ENCODE results near the gene PRDM11. TPM values are rescaled to one million over a fixed set of nuclear protein-coding genes. Genes with fewer than 3 reads are reported as not detected.

The PRDM11 gene
- total RNA-seq, 1 donor = 6.5 TPM

DNA sequence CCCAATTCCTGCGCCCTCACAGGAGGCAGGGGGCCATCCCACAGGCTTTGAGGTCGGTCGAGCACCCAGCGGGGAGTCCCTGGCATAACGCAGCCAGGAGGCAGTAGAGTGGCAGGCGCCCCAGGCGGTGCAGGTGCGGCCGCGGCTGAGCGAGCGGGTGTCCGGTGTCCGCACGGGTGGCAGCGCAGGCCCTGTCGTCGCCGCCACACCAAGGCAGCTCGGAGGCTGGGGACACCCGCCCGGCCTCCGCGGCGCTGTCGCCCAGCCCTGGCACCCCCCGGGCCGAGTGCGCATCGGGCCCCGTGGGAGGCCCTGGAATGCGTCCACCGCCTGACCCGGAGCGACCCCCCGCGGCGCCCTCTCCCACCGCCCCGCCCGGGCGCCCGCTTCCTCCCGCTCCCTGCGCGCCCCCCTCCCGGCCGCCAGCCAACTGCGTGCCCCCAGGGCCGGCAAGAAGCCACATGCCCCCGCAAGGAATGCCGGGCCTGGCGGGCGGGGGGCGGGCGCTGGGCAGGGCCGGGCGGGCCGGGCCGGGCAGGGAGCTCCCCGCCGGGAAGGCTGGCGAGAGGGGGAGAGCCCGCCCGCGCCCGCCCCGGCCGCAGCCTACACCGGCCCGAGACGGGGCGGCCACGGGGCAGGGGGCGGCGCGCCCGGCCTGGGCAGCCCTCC lies 33.9 kb downstream of the PRDM11 start:
- TF ChIP-seq, protein P1, sequence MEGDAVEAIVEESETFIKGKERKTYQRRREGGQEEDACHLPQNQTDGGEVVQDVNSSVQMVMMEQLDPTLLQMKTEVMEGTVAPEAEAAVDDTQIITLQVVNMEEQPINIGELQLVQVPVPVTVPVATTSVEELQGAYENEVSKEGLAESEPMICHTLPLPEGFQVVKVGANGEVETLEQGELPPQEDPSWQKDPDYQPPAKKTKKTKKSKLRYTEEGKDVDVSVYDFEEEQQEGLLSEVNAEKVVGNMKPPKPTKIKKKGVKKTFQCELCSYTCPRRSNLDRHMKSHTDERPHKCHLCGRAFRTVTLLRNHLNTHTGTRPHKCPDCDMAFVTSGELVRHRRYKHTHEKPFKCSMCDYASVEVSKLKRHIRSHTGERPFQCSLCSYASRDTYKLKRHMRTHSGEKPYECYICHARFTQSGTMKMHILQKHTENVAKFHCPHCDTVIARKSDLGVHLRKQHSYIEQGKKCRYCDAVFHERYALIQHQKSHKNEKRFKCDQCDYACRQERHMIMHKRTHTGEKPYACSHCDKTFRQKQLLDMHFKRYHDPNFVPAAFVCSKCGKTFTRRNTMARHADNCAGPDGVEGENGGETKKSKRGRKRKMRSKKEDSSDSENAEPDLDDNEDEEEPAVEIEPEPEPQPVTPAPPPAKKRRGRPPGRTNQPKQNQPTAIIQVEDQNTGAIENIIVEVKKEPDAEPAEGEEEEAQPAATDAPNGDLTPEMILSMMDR (IDR thresholded peaks at IDR 0.05; ENCODE audit: insufficient read depth, low read depth, low read length) = peak; percentile 30
- H3K4me3 ChIP-seq (ENCODE audit: low read depth, low read length) = peak overlapping the region; percentile 51
- DNase-seq (ENCODE audit: low read depth) = no peak

GRCh38 chr11:45180848-45181192 lies 34.4 kb downstream of the PRDM11 start:
- H3K4me3 ChIP-seq (ENCODE audit: low read depth, low read length) = peak overlapping the region; percentile 51
- TF ChIP-seq, protein P1 (IDR thresholded peaks at IDR 0.05; ENCODE audit: insufficient read depth, low read depth, low read length) = no peak
- peak; percentile 37 for DNase-seq (ENCODE audit: low read depth)

DNA sequence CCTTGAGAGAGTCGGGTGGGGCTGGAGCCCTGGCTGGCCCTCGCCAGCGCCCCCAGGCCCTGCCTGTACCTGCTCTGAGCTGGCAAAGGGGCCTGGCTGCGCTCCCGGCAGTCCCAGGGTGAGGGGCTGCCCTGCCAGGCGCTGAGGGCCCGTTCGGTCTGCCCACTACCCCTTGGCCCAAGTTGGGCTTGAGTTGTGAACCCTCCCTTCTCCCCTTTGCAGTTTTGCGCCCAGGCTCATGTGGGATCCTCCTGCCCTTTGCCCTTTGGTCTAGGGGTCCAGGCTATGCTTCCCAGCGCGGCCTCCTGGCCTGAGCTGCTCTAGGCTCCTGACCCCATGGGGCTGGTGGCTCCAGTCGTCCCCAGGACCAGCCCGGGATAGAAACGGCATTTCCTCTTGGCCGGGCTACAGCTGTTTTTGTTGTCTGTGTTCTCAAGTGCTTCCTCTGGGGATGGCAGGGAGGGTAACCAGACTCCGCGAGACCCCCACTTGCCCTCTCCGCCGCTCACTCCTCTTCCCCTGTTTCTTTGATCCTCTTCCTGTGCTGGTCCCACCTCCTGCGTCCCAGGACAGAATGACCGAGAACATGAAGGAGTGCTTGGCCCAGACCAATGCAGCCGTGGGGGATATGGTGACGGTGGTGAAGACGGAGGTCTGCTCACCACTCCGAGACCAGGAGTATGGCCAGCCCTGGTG lies 34.9 kb downstream of the PRDM11 start:
- TF ChIP-seq, protein P1 (IDR thresholded peaks at IDR 0.05; ENCODE audit: insufficient read depth, low read depth, low read length) = no peak
- DNase-seq (ENCODE audit: low read depth) = no peak
- peak overlapping the region; percentile 51 for H3K4me3 ChIP-seq (ENCODE audit: low read depth, low read length)

DNA sequence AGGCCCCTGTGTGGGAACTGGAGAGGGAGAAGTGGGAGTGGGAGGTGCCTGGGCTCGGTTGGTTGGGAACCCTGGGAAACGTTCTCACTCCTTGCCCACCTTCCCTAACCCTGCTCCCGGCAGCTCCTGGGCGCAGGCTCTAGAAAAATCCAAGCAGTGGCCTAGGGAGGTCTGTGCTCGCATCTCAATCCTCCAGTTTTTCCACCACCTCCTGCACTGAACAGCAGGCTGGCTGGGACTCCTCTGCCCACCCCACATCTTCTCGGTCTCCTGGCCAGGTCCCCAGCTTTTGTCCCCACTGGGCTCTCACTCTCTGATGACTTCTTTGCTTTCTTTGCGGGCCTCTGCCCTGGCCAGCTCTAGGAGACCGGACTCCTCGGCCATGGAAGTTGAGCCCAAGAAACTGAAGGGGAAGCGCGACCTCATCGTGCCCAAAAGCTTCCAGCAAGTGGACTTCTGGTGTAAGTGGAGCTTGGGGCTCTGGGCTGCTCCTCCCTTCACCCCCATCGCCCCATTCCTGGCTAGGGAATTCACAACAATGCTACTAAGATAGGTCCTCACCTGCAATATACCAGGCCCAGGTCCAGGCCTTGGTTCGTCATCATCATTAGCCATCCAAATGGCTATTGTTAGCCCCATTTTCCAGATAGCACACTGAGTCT lies 35.6 kb downstream of the PRDM11 start:
- DNase-seq (ENCODE audit: low read depth) = no peak
- no peak overlapping the region for H3K4me3 ChIP-seq (ENCODE audit: low read depth, low read length)
- TF ChIP-seq, protein P1 (IDR thresholded peaks at IDR 0.05; ENCODE audit: insufficient read depth, low read depth, low read length) = no peak

GRCh38 chr11:45182902-45183301 lies 36.5 kb downstream of the PRDM11 start:
- TF ChIP-seq, protein P1 (IDR thresholded peaks at IDR 0.05; ENCODE audit: insufficient read depth, low read depth, low read length) = peak; percentile 54
- DNase-seq (ENCODE audit: low read depth) = peak; percentile 17
- H3K4me3 ChIP-seq (ENCODE audit: low read depth, low read length) = no peak overlapping the region

DNA sequence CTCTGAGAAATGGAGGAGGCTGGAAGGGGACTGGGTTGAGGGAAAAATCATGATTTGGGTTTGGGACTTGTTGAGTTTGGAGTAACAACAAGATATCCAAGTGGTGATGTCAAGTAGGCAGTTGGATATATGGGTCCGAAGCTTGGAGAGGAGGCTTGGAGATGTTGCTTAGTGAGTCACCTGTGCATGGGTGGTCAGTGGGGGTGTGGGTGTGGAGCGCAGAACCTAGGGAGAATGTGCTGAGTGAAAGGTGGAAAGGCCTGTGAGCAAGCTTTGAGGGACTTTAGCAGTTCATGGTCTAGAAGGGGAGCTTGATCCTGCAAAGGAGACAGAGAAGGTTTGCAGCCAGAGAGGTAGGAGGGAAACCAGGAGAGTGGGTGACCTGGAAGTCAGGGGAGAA lies 38.2 kb downstream of the PRDM11 start:
- no peak overlapping the region for H3K4me3 ChIP-seq (ENCODE audit: low read depth, low read length)
- no peak for DNase-seq (ENCODE audit: low read depth)
- TF ChIP-seq, protein P1 (IDR thresholded peaks at IDR 0.05; ENCODE audit: insufficient read depth, low read depth, low read length) = no peak
